GM18867 (cell line): ENCODE results near the gene AUNIP.

ENCODE experiments used
- ATAC-seq: cut with Tn5 transposase; IDR thresholded peaks from one replicate; pipeline ENCODE4 v1.9.1; 2021; ENCODE audit warnings: mild to moderate bottlenecking, moderate library complexity; ENCODE audit not compliant: unreplicated experiment

Gene AUNIP

DNA sequence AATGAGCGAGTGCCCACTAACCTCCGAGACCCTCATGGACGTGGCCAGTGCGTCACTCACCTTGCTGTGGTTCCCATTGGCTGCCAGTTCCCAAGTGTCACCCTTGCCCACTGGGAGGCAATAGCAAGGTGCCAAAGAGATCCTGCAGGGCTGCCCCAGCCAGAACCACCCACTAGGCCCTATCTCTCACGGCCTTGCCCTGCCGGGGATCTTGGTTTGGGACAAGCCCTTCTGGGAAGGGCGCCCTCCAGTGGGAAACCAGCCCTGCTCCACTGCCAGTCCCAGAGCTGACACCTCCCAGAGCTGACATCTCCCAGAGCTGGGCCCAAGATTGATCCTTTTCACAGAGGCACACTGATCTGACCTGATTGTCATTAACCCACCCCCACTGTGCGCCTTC is 61.3 kb downstream of the AUNIP start:
- ATAC-seq, result no peak

GRCh38 chr1:25796811-25797458 is 62.3 kb downstream of the AUNIP start:
- no peak for ATAC-seq

DNA sequence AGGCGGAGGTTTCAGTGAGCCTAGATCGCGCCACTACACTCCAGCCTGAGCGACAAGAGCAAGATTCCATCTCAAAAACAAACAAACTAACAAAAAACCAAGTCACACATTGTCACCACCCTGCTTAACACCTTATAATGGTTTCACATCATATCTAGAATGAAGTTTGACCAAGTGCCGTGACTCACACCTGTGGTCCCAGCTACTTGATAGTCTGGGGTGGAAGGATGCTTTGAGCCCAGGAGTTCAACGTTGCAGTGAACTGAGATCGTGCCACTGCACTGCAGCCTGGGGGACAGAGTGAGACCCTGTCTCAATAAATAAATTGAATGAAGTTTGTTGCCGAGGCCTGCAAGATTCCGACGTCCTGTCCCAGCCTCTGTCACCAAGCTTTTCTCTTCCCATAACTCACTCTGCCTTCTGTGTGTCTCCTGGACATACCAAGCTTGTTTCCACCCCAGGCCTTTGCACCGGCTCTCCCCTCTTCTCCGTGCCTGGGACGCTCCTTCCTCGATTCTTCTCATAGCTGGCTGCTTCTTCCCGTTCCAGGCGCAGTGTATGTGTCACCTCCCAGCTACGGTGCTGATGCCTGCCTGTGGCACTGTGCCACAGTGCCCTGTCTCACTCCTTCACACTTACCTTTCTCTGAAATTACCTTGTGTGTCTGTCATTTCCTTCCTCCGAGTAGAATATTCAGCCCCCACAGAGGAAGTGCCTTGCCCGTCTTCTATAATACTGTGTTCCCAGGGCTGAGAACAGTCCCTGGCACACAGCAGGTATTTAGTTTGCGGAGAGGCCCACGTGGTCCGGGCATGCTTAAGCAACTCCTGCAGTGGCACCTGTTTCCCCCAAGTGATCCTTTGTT is 63.1 kb downstream of the AUNIP start:
- ATAC-seq, result no peak

- ATAC-seq, result no peak
Measured at GRCh38 chr1:25795211-25795610, 64.0 kb downstream of the AUNIP start.

DNA sequence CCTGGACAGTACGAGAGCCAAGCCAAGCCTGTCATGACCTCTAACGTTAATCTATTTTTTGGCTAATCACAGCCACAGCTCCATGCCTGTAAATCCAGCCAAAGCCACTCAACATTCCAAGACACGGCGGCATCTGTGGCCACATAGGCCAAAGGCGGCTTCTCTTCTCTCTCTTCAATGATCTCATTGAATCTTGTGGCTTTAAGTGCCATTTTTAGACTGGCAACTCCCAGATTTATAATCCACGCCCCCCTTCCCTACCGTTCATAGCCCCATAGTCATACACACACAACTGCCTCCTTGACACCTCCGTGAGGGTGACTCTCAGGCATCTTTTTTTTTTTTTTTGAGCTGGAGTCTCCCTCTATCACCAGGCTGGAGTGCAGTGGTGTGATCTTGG is 64.9 kb downstream of the AUNIP start:
- no peak for ATAC-seq

GRCh38 chr1:25793585-25794170 is 65.6 kb downstream of the AUNIP start:
- no peak for ATAC-seq

DNA sequence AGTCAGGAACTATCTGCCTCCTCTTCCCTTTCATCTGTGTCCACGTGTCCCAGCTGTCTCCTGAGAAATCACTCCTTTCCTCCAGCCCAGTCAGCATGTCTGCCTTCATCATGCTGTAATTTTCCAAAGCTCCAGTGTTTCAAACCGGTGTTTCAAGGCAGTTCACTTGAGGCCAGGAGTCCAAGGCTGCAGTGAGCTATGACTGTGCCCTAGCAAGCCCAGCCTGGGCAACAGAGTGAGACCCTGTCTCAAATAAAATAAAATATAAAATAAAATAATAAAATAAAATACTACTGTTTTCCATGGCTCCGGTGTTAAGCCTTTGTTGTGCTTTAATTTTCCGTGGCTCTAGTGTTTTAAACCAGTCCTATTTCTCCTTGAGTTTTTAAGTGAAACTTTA is 67.1 kb downstream of the AUNIP start:
- no peak for ATAC-seq

DNA sequence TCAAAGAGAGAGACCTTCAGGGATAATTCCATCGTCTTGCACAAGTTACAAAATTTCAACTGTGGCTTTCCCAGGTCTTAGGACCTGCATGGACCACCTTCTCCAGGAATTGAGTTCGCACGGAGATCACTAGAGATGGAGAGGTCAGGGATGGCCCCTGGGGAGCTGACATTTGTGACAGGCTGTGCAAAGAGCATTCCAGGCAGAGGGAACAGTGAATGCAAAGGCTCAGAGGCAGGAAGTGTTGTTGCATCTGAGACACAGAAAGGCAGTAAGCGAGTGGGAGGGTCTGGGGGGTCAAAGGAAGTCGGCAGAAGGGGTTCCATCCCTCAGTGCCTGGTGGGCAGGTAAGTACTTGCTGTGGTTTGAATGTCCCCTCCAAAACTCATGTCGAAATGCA is 68.8 kb downstream of the AUNIP start:
- ATAC-seq, result no peak

DNA sequence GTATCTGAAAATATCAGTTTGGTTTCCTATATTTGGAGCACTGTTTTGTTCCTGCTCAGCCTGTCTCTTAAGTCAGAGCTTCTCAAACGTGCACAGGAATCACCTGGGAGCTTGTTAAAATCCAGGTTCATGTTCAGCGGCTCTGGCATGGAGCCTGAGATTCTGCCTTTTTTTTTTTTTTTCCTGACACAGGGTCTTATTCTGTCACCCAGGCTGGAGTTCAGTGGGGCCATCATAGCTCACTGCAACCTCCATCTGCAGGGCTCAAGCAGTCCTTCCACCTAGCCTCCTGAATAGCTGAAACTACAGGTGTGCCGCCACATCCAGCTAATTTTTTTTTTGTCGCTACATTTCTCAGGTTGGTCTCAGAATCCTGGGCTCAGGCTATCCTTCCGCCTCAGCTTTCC is 71.5 kb downstream of the AUNIP start:
- ATAC-seq, result no peak

- ATAC-seq, result no peak
Measured at GRCh38 chr1:25786887-25787759, 72.1 kb downstream of the AUNIP start.

- ATAC-seq, result no peak
Measured at GRCh38 chr1:25785333-25786067, 73.8 kb downstream of the AUNIP start.

- ATAC-seq, result no peak
Measured at GRCh38 chr1:25784575-25785051, 74.6 kb downstream of the AUNIP start.
